Naive B cell (primary cell): Measurements from ENCODE around the gene IVNS1ABP. TPM values are rescaled to one million over a fixed set of nuclear protein-coding genes. Genes with fewer than 3 reads are reported as not detected.

Experiments used
- ATAC-seq, 2 donors: fragments of 150-1000 bp; cut with Tn5 transposase; 2 replicates each; pipeline ENCODE4 v1.10.0; 2021; ENCODE audit warnings: low read depth in 2 of 2, mild to moderate bottlenecking in 2 of 2, moderate library complexity in 2 of 2
- DNase-seq: peaks from one replicate; pipeline ENCODE4 v3.0.0; 2022
- H3K27ac Mint-ChIP-seq, 6 donors: one replicate each; pipeline ENCODE4 v1.8.0; 2020 to 2022; ENCODE audit warnings: mild to moderate bottlenecking in 6 of 6, mixed read lengths in 6 of 6, moderate library complexity in 5 of 6, inconsistent platforms in 2 of 6
- H3K27me3 Mint-ChIP-seq, 3 donors: one replicate each; pipeline ENCODE4 v1.8.0; 2021 to 2022; ENCODE audit warnings: mixed read lengths in 3 of 3, mild to moderate bottlenecking in 1 of 3
- H3K36me3 Mint-ChIP-seq, 2 donors: one replicate each; pipeline ENCODE4 v1.8.0; 2020 to 2022; ENCODE audit warnings: mixed read lengths in 2 of 2, inconsistent platforms in 1 of 2, mild to moderate bottlenecking in 1 of 2
- H3K4me1 Mint-ChIP-seq, 3 donors: one replicate each; pipeline ENCODE4 v1.8.0; 2020 to 2022; ENCODE audit warnings: mixed read lengths in 3 of 3, inconsistent platforms in 1 of 3, mild to moderate bottlenecking in 1 of 3, moderate library complexity in 1 of 3
- H3K4me3 Mint-ChIP-seq, 8 donors: one replicate each; pipeline ENCODE4 v1.8.0; 2020 to 2022; ENCODE audit warnings: mild to moderate bottlenecking in 8 of 8, mixed read lengths in 8 of 8, moderate library complexity in 8 of 8, inconsistent platforms in 2 of 8
- H3K9me3 Mint-ChIP-seq, 7 donors: one replicate each; pipeline ENCODE4 v1.8.0; 2020 to 2022; ENCODE audit warnings: mixed read lengths in 7 of 7, mild to moderate bottlenecking in 5 of 7, inconsistent platforms in 2 of 7, moderate library complexity in 1 of 7
- polyA plus RNA-seq, 6 donors: library from polyadenylated mRNA; unstranded; fragments of 300-500 nt; fragmentation: Illumina TruSeq; gene quantifications; one replicate each; pipeline ENCODE4 v1.2.3, GENCODE V29; 2021; ENCODE audit warnings: low read depth in 6 of 6

Gene IVNS1ABP
- polyA plus RNA-seq, 6 donors from 2014 or later, result 20.3 to 40.9 (median 31.0) TPM

GRCh38 chr1:185281245-185281644, 35.8 kb downstream of the IVNS1ABP start:
- peaks cover 0 to 1% (median 0%) of the 10 kb centered on the region in 7 donors for H3K9me3 Mint-ChIP-seq
- ATAC-seq, result no peak
- peak overlapping the region in 1 of 8 donors; percentile 34 for H3K4me3 Mint-ChIP-seq
- no peaks in the 10 kb centered on the region for H3K27me3 Mint-ChIP-seq
- no peak overlapping the region for H3K27ac Mint-ChIP-seq
- peaks cover 24 to 32% of the 10 kb centered on the region in 2 donors for H3K36me3 Mint-ChIP-seq
- H3K4me1 Mint-ChIP-seq, result peaks cover 0 to 1% (median 0%) of the 10 kb centered on the region in 3 donors
- DNase-seq, result no peak

- Mint-ChIP-seq H3K4me1 (peaks cover 0 to 1% (median 0%) of the 10 kb centered on the region in 3 donors), H3K9me3 (peaks cover 0 to 1% (median 0%) of the 10 kb centered on the region in 7 donors), H3K36me3 (peaks cover 24 to 32% of the 10 kb centered on the region in 2 donors), H3K27ac (peak overlapping the region in 2 of 6 donors; percentile 71 to 92), H3K4me3 (no peak overlapping the region), H3K27me3 (no peaks in the 10 kb centered on the region)
- DNase-seq (no peak), ATAC-seq (no peak)
Measured at GRCh38 chr1:185280589-185280988, 36.5 kb downstream of the IVNS1ABP start.

- ATAC-seq (no peak), DNase-seq (no peak)
- no peak overlapping the region for H3K27ac Mint-ChIP-seq
- no peaks in the 10 kb centered on the region for H3K27me3 Mint-ChIP-seq
- H3K36me3 Mint-ChIP-seq, result peaks cover 24 to 32% of the 10 kb centered on the region in 2 donors
- H3K4me1 Mint-ChIP-seq, result peaks cover 0 to 1% (median 0%) of the 10 kb centered on the region in 3 donors
- H3K4me3 Mint-ChIP-seq, result no peak overlapping the region
- peaks cover 0 to 1% (median 0%) of the 10 kb centered on the region in 7 donors for H3K9me3 Mint-ChIP-seq
Measured at GRCh38 chr1:185279571-185279970, 37.5 kb downstream of the IVNS1ABP start.

GRCh38 chr1:185271921-185272320, 45.1 kb downstream of the IVNS1ABP start:
- H3K4me3 Mint-ChIP-seq, result no peak overlapping the region
- H3K36me3 Mint-ChIP-seq, result peaks cover 0 to 10% of the 10 kb centered on the region in 2 donors

GRCh38 chr1:185268352-185268751, 48.7 kb downstream of the IVNS1ABP start:
- Mint-ChIP-seq H3K9me3 (no peaks in the 10 kb centered on the region), H3K27ac (no peak overlapping the region), H3K36me3 (peaks cover 0 to 10% of the 10 kb centered on the region in 2 donors), H3K27me3 (no peaks in the 10 kb centered on the region), H3K4me1 (no peaks in the 10 kb centered on the region), H3K4me3 (no peak overlapping the region)
- ATAC-seq (no peak), DNase-seq (no peak)

More at GRCh38 chr1:185271921-185272320, 45.1 kb downstream of the IVNS1ABP start:
- H3K4me1 Mint-ChIP-seq, result no peaks in the 10 kb centered on the region
- ATAC-seq, result no peak
- no peak overlapping the region for H3K27ac Mint-ChIP-seq
- H3K27me3 Mint-ChIP-seq, result no peaks in the 10 kb centered on the region
- no peaks in the 10 kb centered on the region for H3K9me3 Mint-ChIP-seq
- DNase-seq, result no peak

GRCh38 chr1:185267701-185268100, 49.3 kb downstream of the IVNS1ABP start:
- no peaks in the 10 kb centered on the region for H3K4me1 Mint-ChIP-seq
- no peak overlapping the region for H3K27ac Mint-ChIP-seq
- DNase-seq, result no peak
- no peak for ATAC-seq
- H3K4me3 Mint-ChIP-seq, result no peak overlapping the region
- H3K36me3 Mint-ChIP-seq, result peaks cover 0 to 10% of the 10 kb centered on the region in 2 donors
- H3K27me3 Mint-ChIP-seq, result no peaks in the 10 kb centered on the region
- no peaks in the 10 kb centered on the region for H3K9me3 Mint-ChIP-seq

GRCh38 chr1:185267301-185267700, 49.7 kb downstream of the IVNS1ABP start:
- H3K4me3 Mint-ChIP-seq, result no peak overlapping the region
- H3K4me1 Mint-ChIP-seq, result no peaks in the 10 kb centered on the region
- H3K9me3 Mint-ChIP-seq, result no peaks in the 10 kb centered on the region
- no peak for DNase-seq
- H3K27me3 Mint-ChIP-seq, result no peaks in the 10 kb centered on the region
- peaks cover 0 to 7% of the 10 kb centered on the region in 2 donors for H3K36me3 Mint-ChIP-seq
- no peak overlapping the region for H3K27ac Mint-ChIP-seq
- ATAC-seq, result no peak

GRCh38 chr1:185265314-185265713, 51.7 kb downstream of the IVNS1ABP start:
- Mint-ChIP-seq H3K4me3 (no peak overlapping the region), H3K27me3 (no peaks in the 10 kb centered on the region), H3K4me1 (no peaks in the 10 kb centered on the region), H3K36me3 (no peaks in the 10 kb centered on the region), H3K27ac (no peak overlapping the region), H3K9me3 (no peaks in the 10 kb centered on the region)
- ATAC-seq, result no peak
- DNase-seq, result no peak

- H3K4me1 Mint-ChIP-seq, result no peaks in the 10 kb centered on the region
- no peak for ATAC-seq
Measured at GRCh38 chr1:185263780-185264179, 53.3 kb downstream of the IVNS1ABP start.

GRCh38 chr1:185263292-185263691, 53.8 kb downstream of the IVNS1ABP start:
- no peaks in the 10 kb centered on the region for H3K4me1 Mint-ChIP-seq
- no peak overlapping the region for H3K27ac Mint-ChIP-seq
- no peaks in the 10 kb centered on the region for H3K27me3 Mint-ChIP-seq
- no peaks in the 10 kb centered on the region for H3K36me3 Mint-ChIP-seq
- no peak for DNase-seq
- no peak overlapping the region for H3K4me3 Mint-ChIP-seq
- no peak for ATAC-seq
- no peaks in the 10 kb centered on the region for H3K9me3 Mint-ChIP-seq

More at GRCh38 chr1:185263780-185264179, 53.3 kb downstream of the IVNS1ABP start:
- Mint-ChIP-seq H3K27ac (no peak overlapping the region), H3K4me3 (no peak overlapping the region), H3K27me3 (no peaks in the 10 kb centered on the region), H3K9me3 (no peaks in the 10 kb centered on the region), H3K36me3 (no peaks in the 10 kb centered on the region)
- DNase-seq, result no peak

- Mint-ChIP-seq H3K4me1 (no peaks in the 10 kb centered on the region), H3K4me3 (no peak overlapping the region), H3K36me3 (no peaks in the 10 kb centered on the region), H3K27me3 (no peaks in the 10 kb centered on the region), H3K9me3 (no peaks in the 10 kb centered on the region), H3K27ac (no peak overlapping the region)
- DNase-seq, result no peak
- ATAC-seq, result no peak
Measured at GRCh38 chr1:185262151-185262550, 54.9 kb downstream of the IVNS1ABP start.

GRCh38 chr1:185260611-185261010, 56.4 kb downstream of the IVNS1ABP start:
- Mint-ChIP-seq H3K4me1 (no peaks in the 10 kb centered on the region), H3K9me3 (no peaks in the 10 kb centered on the region), H3K27ac (no peak overlapping the region), H3K27me3 (no peaks in the 10 kb centered on the region), H3K4me3 (no peak overlapping the region), H3K36me3 (no peaks in the 10 kb centered on the region)
- ATAC-seq, result no peak
- DNase-seq, result no peak

GRCh38 chr1:185258676-185259075, 58.4 kb downstream of the IVNS1ABP start:
- no peak for ATAC-seq
- no peak overlapping the region for H3K4me3 Mint-ChIP-seq
- no peak for DNase-seq
- peaks cover 0 to 5% of the 10 kb centered on the region in 2 donors for H3K36me3 Mint-ChIP-seq
- no peaks in the 10 kb centered on the region for H3K4me1 Mint-ChIP-seq
- H3K27me3 Mint-ChIP-seq, result no peaks in the 10 kb centered on the region
- H3K27ac Mint-ChIP-seq, result no peak overlapping the region
- peaks cover 0 to 5% (median 2%) of the 10 kb centered on the region in 7 donors for H3K9me3 Mint-ChIP-seq

- DNase-seq (no peak), ATAC-seq (no peak)
- Mint-ChIP-seq H3K36me3 (peaks cover 0 to 5% of the 10 kb centered on the region in 2 donors), H3K9me3 (peaks cover 0 to 5% (median 2%) of the 10 kb centered on the region in 7 donors), H3K27ac (no peak overlapping the region), H3K4me1 (no peaks in the 10 kb centered on the region), H3K27me3 (no peaks in the 10 kb centered on the region), H3K4me3 (no peak overlapping the region)
Measured at GRCh38 chr1:185257950-185258208, 59.2 kb downstream of the IVNS1ABP start.
